GM18868 (cell line): Measurements from ENCODE around the gene SOSTDC1.
"Not testable (repeated sequence)": the region's sequence is repeated elsewhere in the genome, so short reads cannot be mapped to it uniquely, and the experiment has no call there.

Experiments
- ATAC-seq: cut with Tn5 transposase; IDR thresholded peaks from one replicate; pipeline ENCODE4 v1.9.1; 2021; ENCODE audit warnings: mild to moderate bottlenecking, moderate library complexity; ENCODE audit not compliant: unreplicated experiment

Gene SOSTDC1, protein sequence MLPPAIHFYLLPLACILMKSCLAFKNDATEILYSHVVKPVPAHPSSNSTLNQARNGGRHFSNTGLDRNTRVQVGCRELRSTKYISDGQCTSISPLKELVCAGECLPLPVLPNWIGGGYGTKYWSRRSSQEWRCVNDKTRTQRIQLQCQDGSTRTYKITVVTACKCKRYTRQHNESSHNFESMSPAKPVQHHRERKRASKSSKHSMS

DNA sequence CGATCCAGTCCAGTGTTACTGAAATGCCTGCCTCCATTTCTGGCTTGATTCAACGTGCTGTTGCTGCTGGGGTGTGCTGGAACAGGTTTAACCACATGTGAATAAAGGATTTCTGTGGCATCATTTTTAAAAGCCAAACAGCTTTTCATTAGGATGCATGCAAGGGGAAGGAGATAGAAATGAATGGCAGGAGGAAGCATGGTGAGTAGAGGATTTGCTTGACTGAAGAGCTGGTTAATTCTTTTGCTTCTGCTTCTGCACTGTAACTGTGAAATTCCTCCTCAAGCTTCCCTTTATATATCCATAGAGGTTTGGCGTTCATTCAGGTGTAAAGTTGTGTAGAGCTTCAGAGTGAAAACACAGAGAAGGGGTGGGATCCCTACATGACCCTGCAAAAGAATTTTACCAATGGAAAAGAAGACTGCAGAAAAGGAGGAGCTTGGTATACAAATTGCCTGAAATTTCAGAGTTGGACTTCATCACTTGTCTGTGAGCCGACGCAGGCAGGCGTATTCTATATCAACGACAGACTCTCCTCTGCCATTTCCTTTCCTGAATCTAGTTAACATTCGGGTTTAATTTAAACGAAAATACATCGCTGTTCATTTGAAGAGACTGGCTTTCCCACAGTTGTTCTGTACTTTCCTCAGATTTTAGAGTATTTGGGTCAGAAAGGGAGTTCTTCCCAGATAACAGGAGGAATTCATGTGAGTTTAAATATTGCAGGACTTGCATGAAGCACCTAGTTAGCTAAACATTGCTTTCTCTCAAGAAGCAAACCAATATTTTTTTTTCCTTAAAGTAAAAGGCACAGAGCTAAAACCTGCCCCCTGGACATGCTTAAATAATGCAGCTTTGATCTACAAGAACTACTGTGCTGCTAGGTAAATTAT is at the start of gene SOSTDC1:
SOSTDC1 (minus strand) TSS at position 270 of the 893 bp plus-strand sequence; CDS start at position 200, 70 bp downstream.
- no peak for ATAC-seq

DNA sequence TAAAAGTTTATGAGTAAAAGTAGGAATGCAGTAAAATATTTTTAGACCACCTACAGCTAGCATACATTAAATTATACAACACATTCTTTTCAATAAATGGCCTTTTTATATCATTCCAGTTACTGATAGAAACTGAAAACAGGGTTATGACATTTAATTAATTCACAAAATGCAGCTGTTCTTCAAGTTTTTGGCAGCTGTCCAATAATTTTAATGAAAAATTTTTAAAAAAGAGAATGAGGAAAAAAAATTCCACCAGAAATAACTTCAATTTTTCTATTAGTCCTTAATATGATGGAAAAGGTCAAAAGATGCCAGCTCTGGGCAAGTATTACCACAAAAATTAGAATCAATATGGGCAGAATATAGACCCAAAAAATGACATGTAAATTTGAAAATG is 49.2 kb upstream of the SOSTDC1 start:
- ATAC-seq, result no peak

DNA sequence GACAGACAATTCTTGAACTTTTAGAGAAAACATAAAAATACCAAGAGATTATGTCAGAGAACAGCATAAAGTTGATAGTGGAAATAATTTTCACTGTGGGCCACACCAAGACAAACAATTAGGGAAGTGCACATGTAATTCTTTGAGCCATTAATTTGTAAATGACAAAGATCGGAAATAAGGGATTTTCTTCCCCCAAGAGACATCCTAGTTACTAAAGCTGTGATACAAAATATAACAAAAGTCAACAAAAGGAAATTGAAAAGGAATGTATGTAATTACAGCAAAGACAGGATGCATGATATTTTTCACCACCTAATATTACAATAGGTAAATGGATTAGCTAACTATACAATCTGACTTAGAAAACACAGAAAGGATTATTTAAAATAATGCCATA is 48.7 kb upstream of the SOSTDC1 start:
- no peak for ATAC-seq

DNA sequence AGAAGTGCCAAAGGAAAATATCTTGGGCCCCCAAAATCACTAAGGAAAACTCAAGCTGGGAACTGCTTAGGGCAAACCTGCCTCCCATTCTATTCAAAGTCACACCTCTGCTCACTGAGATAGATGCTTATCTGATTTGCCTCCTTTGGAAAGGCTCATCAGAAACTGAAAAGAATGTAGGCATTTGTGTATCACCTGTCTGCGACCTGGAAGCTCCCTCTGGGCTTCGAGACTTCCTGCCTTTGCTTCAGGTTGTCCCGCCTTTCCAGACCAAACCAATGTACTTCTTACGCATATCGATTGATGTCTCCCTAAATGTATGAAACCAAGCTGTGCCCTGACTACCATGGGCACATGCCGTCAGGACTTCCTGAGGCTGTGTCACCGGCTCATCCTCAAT is 46.6 kb upstream of the SOSTDC1 start:
- no peak for ATAC-seq

DNA sequence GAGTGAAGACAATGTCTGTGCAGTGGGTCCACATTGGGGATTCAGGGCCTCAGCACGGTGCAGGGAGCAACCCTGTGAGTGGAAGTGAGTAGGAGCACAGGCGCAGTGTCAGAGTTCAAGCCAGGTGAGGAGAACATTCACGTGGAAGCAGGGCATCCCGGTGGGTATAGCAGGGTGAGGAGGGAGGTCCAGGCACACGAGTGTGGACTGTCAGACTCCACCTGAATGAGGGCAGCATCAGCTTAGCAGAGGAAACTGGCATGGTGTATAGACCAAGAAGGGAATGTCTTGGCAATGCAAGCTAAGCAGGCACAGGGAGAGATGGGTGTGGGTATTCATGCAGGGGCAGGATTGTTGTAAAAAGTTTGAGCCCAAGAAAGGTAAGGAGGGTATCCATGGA is 45.8 kb upstream of the SOSTDC1 start:
- no peak for ATAC-seq

DNA sequence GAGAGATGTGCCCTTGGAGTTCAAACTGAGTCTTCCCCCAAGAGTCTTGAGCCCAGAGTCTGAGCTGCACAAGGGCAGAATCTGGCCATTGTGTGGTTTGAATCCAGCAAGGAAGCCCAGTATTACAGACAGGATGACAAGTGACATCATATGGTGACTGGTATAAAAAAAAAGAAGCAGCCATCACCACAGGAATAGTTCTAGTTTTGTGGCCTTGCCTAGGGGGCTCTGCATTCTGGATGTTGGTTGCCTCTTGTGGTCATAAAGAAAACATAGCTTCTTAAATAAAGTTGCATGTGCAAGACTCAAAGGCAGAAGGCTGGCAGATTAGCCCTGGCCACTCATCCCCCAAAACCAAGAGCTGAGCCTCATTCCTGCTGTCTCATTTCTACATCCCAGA is 44.3 kb upstream of the SOSTDC1 start:
- ATAC-seq, result no peak

DNA sequence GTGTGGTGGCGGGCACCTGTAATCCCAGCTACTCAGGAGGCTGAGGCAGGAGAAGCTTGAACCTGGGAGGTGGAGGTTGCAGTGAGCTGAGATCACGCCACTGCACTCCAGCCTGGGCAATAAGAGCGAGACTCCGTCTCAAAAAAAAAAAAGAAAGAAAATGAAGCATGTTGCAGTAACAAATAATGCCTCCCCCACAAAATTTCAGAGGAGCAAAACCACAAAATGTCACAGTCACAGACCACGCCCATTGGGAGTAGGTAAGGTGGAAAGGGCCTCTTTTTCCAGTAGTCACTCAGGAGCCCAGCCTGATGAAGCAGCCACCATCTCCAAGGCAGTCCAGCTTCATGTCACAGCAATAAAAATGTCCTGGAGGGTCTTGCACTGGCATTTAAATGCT is 40.9 kb upstream of the SOSTDC1 start:
- ATAC-seq, result not testable (repeated sequence)

DNA sequence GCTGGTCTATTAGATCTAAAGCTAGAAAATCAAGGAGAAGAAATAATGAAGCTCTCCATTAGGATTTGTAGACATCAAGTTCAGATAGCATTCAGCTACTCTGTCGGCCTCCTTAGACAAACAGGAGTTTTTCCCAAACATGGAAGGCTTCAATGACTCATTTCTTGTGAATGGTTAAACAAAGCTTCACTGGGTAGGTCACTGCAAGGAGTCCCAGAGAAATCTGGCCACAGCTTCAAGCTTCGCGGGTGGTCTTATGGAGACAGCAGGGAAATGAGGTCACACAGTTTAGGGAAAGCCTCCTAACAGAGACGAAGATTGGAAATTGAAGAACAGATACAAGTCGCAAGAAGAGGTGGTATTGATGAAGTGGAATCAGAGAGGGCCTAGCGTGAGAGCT is 38.5 kb upstream of the SOSTDC1 start:
- no peak for ATAC-seq

DNA sequence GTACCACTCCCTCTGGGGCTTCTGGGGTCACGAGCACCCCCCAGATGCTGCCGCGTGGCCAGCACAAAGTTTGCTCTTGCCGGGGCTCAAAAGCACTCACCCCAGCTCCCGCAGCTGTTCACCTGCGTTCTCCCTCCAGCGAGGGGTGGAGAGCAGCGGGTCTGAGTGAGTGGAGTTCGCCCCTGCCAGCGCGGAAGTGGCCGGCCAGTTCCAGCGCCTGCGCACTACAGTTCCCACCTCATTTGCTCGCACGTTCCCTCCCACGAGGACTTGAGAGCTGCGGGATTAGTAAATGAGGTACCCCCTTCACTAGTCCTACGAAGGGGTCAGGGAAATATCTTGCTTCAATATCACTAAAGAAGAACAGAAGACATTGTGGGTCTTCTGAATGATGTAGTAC is 36.8 kb upstream of the SOSTDC1 start:
- ATAC-seq, result no peak

DNA sequence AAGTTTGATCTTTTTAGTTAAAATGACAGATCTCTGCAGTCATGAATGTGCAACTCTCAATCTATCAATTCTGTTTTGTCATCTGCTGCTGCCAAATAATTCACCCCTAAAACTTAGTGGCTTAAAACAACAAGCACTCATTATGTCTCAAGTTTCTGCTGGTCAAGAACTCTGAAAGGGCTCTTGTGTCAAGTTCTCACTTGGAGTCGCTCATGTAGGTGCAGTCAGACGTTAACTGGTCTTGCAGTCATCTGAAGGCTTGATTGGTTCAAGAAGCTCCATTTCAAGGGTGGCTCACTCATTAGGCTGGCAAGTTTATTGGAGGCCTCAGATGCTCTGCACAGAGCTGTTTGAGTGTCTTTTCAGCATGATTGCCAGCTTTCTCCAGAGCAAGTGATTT is 32.6 kb upstream of the SOSTDC1 start:
- ATAC-seq, result no peak

DNA sequence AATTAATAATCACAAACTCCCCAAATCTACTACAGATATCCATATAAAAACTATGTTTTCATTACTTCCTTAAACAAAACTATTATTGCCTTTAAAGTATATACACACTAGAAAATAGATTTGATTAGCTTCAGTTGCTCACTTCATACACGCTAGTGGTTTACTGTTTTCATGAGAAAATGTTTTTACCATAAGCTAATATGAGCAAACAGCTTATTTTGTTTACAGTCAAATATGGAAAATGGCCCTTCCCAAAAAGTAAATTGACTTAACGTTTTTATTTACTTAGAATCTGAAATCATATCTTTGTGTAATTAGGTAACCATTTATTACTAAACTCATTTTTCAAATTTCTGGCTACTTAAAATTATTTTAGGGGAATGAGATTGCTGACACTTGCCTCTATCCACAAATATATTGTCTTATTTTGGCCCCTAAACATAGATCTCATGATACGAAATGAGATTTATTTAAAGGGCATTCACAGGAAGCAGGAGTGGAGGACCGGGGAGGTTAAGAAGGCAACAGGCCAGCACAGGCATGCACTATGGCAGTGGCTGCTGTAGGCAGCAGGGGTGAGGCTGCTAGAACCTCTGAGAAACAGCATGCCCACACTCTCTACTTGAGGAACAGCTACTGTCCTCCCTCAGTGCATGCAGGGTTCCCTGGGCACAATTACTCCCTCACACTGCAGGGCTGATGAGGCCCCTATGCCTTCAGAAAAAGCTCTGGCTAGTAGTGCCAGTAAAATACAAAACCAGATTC is 29.6 kb upstream of the SOSTDC1 start:
- no peak for ATAC-seq

DNA sequence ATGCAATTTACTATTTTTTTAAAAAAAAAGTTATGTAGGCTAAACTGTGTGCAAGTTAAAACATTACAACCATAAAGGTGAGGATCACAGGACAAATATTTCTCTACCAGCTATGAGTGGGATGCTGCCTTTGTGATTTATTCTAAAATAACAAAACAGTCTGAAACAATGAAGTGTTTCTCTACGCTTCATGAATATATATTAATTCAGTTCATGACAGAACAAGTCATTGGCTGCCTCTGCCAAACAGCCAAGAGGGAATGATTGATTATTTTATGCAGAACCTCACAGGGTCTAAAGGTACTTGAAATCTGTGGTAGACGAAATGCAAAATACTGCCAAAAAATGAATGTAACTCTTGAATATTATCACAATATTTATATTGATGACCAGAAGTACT is 29.0 kb upstream of the SOSTDC1 start:
- no peak for ATAC-seq

DNA sequence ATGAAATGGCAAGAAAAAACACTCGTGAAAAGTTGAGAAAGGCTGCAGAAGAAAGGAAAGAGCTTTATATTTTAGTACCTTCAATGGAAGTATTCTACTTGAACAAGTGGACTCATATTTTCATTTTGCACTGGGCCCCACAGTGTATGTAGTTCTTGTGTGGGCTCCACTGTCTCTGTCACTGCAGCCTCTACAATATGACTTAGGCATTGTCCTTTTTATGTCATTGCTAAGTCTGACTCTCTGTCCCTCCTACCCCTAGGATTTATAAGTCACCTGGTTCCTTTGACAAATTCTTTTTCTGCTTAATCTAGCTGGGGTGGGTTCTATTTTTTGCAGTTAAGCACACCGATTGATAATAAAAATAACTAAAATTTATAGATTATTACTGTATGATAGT is 27.7 kb upstream of the SOSTDC1 start:
- no peak for ATAC-seq

DNA sequence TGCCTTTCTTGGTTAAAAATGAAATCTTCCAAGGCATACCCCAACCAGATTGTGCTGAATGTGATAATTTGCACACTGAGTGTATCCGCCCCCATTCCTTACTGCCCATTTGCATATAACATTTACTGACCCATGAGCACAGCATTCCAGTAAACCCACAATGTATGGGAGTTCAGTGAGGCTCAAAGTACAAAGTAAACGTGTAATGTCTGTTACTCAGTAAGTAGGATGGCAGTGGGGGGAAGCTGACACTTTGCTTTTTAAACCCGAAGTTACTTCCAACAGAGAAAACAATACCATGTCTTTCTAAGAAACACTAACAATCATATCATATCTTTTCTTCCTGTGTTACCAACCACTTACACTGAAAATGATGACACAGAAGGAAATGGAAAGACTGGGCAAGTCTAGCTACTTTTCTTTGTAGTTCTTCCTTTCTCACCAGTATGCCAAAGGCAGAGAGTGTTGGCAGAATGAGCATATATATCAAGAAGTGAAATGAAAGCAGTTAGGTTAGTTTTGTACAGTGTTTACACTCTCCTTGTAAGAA is 27.1 kb upstream of the SOSTDC1 start:
- no peak for ATAC-seq

DNA sequence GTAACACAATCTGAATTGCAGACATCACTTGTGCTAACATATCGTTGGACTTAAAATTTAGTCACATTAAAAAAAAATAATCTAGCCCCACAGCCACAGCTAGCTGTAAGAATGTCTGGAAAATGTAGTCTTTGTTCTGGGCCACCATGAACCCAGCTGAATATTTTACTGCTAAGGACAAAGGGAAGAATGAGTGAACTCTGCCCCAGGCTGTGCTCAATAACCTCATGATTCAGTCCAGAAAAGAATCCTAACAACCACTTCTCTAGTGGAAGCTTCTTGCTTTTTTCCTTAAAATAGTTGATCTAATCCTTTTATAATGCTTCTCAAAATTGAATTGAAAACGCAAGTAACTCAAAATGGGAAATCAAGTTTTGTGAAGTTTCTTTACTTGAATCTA is 25.6 kb upstream of the SOSTDC1 start:
- ATAC-seq, result no peak

DNA sequence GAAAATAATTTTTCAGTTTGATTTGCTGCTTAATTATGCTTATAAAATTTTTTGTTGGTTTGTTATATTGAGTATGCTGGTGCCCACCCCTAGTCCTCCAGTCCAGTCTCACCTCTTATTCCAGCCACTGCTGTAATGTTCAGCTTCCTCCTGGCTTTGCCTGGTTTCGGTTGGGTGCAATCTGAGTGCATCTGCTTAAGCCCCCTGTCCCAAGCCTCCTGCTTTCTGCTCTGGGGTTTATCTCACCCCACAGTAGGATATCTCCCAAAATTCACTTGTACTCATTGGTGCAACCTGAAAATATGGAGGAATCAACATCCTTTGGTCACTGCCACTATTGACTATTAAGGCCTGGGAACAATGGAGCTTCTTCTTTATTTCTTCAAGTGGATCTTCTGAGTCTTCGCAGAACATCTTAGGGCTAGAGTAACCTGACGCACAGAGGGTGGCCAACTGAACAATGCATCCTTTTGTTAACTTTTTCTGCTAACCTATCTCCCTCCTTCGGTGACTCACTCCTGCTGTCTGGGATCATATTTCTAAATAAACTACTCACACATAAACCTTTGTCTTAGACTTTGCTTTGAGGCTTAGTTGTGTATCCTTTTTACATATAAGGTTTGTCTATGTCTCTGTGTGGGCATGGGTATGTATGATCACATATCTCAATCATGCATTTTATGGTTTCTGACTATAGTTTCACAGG is 19.1 kb upstream of the SOSTDC1 start:
- no peak for ATAC-seq

DNA sequence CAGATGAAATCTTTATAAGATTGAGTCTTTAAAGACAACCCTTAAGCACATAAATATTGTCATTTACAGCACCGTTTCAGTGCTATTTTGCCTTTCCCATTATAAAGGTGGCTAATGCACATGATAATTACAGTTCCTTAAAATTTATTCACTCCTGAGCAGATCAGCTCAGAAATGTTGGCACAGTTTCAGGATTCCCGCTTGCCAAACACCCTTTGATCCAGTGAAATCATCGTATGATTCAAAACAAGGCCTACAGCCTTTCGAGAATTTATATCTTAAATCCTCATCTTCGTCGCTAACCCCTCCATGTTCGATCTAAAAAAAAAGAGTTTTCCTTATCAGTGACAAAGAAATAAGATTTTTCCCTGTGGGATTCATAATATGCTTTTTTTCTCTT is 14.1 kb upstream of the SOSTDC1 start:
- ATAC-seq, result no peak

DNA sequence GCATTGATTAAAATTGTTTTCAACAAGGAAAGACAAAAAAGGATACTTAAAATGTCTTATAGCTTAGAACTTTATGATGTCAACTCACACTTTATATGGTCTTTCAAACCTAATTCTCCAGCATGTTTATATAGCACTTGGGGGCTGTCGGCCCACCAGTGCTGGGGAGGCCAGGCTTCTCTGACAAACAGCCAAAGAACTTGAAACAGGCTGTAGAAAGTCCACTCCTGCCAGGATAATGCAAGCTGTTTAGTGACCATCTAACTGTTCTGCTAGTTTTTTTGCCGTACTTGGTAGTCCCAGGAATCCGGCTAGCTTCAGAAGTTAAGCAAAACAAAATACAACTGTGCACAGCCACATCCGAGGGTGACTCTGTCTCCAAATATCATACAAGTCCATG is 13.6 kb upstream of the SOSTDC1 start:
- no peak for ATAC-seq

DNA sequence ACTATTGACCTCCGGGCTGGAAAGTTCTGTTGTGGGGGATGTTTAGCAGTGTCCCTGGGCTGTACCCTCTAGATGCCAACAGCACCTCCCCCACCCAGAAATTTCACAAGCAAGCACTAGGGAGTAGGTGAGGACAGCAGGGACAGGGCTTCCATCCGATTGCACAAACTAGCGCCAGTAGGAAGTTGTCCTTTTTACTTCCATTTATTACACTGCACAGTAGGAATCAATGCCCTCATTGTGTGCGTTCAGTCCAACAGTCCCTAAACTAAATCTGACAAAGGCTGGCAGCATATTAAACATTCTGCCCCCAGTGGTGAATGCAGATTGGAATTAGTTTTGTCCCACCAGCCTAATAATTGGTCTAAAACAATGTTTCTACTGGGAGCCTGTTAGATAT is 6.4 kb upstream of the SOSTDC1 start:
- no peak for ATAC-seq

DNA sequence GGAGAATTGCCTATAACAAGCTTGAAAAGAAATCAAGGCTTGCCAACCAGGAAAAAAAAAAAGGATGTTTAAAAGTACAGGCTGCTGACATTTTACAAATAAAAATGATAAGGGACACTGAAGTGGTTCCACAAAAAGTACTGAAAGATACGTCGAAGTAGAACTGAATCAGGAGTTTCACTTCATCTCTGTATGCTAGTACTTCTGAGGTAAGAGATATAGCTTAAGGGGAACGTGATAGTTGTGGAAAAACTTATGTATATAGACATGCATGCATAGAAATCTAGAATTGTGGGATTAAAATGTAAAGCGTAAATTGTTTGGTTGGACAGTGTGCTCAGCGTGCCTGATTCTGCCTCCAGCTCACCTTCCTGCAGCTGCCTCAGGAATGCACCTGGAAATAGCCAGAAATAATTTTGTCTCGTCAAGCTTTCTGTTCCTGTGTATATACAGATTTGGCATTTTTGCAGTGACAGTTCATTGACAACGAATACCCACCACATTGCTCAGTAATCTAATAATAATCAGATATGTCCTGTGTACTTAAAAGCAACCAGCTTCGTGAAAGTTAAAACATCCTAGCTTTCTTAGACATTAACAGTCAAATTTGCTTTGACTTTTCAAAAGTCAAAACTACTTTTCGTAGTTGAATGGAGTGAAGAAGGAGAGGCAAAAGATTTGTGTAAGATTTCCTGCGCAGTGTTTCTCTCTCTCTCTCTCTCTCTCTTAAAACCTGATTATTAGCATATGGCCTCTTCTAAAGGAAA is 1.4 kb downstream of the SOSTDC1 start:
- ATAC-seq, result no peak
